Ishikawa (cell line): Measurements from ENCODE around the gene DSEL.

Experiments
- CREB1 ChIP-seq: IDR thresholded peaks from 2 replicates; pipeline ENCODE4 v1.6.1; 2012; ENCODE audit warnings: low read depth
- EP300 ChIP-seq: IDR thresholded peaks from 2 replicates; pipeline ENCODE4 v1.6.1; 2012; ENCODE audit warnings: borderline replicate concordance
- FOXM1 ChIP-seq: IDR thresholded peaks from 2 replicates; pipeline ENCODE4 v1.6.1; 2012; ENCODE audit warnings: low read depth, borderline replicate concordance
- TF ChIP-seq, protein P1 (sequence below): IDR thresholded peaks from 2 replicates; pipeline ENCODE4 v1.6.1; 2012

DNA sequence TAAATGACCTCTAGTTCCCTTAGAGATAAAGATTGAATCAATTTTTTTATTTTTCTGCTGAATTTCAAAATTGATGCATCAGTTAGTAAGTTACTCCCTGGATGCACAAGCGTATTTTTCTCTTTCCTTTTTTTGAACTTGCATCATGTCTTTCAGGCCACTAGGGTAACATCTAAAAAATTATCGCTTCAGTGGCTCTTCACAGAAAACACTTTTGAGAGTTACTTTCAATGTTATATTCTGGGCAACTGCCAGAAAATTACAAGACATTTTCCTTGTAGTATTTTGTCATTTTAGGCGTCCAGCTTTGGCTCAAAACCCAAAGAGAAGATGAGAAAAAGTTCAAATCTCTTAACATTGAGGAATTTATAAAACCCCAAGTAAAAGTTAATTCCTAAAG is 59.8 kb downstream of the DSEL start:
- TF ChIP-seq EP300 (no peak), CREB1 (no peak), FOXM1 (no peak)
- TF ChIP-seq, protein P1, sequence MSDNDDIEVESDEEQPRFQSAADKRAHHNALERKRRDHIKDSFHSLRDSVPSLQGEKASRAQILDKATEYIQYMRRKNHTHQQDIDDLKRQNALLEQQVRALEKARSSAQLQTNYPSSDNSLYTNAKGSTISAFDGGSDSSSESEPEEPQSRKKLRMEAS = no peak
